HG03378 (cell line): ENCODE measurements around the gene CYP4F12.
"Not testable (repeated sequence)": the region's sequence is repeated elsewhere in the genome, so short reads cannot be mapped to it uniquely, and the experiment has no call there.

Experiments used
- ATAC-seq: cut with Tn5 transposase; IDR thresholded peaks from one replicate; pipeline ENCODE4 v1.9.1; 2021; ENCODE audit warnings: mild to moderate bottlenecking, moderate library complexity; ENCODE audit not compliant: unreplicated experiment

CYP4F12 gene

GRCh38 chr19:15650123-15650522 is 22.8 kb upstream of the CYP4F12 start:
- ATAC-seq, result not testable (repeated sequence)

- ATAC-seq, result no peak
These were observed 21.1 kb upstream of the CYP4F12 start for GRCh38 chr19:15651791-15652190.

GRCh38 chr19:15652559-15653278 is 20.2 kb upstream of the CYP4F12 start:
- ATAC-seq, result no peak

- ATAC-seq, result no peak
These were observed 16.4 kb upstream of the CYP4F12 start for GRCh38 chr19:15656467-15656866.

- ATAC-seq, result no peak
These were observed 9.6 kb upstream of the CYP4F12 start for GRCh38 chr19:15663247-15663646.

- no peak for ATAC-seq
These were observed 6.7 kb upstream of the CYP4F12 start for GRCh38 chr19:15666186-15666585.

- ATAC-seq, result no peak
These were observed 6.0 kb upstream of the CYP4F12 start for GRCh38 chr19:15666883-15667282.

GRCh38 chr19:15669440-15669839 is 3.4 kb upstream of the CYP4F12 start:
- no peak for ATAC-seq

- no peak for ATAC-seq
These were observed 3.0 kb upstream of the CYP4F12 start for GRCh38 chr19:15669891-15670290.

- no peak for ATAC-seq
These were observed 1.6 kb upstream of the CYP4F12 start for GRCh38 chr19:15671237-15671821.

- ATAC-seq, result no peak
These were observed 852 bp upstream of the CYP4F12 start for GRCh38 chr19:15671891-15672579.

- no peak for ATAC-seq
These were observed 328 bp downstream of the CYP4F12 start for GRCh38 chr19:15673176-15673654.

- no peak for ATAC-seq
These were observed 2.7 kb downstream of the CYP4F12 start for GRCh38 chr19:15675560-15675959.

GRCh38 chr19:15679089-15679488 is 6.2 kb downstream of the CYP4F12 start:
- ATAC-seq, result no peak

- not testable (repeated sequence) for ATAC-seq
These were observed 7.0 kb downstream of the CYP4F12 start for GRCh38 chr19:15679865-15680264.

GRCh38 chr19:15680478-15681322 is 7.8 kb downstream of the CYP4F12 start:
- ATAC-seq, result no peak

- no peak for ATAC-seq
These were observed 10.5 kb downstream of the CYP4F12 start for GRCh38 chr19:15683411-15683810.

GRCh38 chr19:15684828-15685227 is 11.9 kb downstream of the CYP4F12 start:
- ATAC-seq, result no peak

GRCh38 chr19:15696654-15697194 is 23.8 kb downstream of the CYP4F12 start:
- ATAC-seq, result no peak

- ATAC-seq, result no peak
These were observed 29.1 kb downstream of the CYP4F12 start for GRCh38 chr19:15701757-15702533.
